HUES64 (cell line): ENCODE data around the gene GTPBP1.

ENCODE experiments used
- H3K27ac ChIP-seq: 2 replicates; pipeline ENCODE4 v1.7.0; 2013; ENCODE audit warnings: low read depth, low read length, inconsistent platforms
- H3K27me3 ChIP-seq: 2 replicates; pipeline ENCODE4 v1.6.1; 2013; ENCODE audit warnings: mild to moderate bottlenecking, low read length; ENCODE audit not compliant: insufficient read depth
- H3K36me3 ChIP-seq: 2 replicates; pipeline ENCODE4 v1.6.1; 2013; ENCODE audit warnings: mild to moderate bottlenecking, low read length; ENCODE audit not compliant: insufficient read depth
- H3K4me1 ChIP-seq: 2 replicates; pipeline ENCODE4 v1.6.1; 2013; ENCODE audit warnings: mild to moderate bottlenecking, low read length, moderate library complexity; ENCODE audit not compliant: insufficient read depth
- H3K4me3 ChIP-seq: 2 replicates; pipeline ENCODE4 v1.5.1; 2013; ENCODE audit warnings: mild to moderate bottlenecking, low read length, moderate library complexity
- H3K9ac ChIP-seq: 2 replicates; pipeline ENCODE4 v1.6.1; 2013; ENCODE audit warnings: mild to moderate bottlenecking, low read depth, low read length
- H3K9me3 ChIP-seq: 2 replicates; pipeline ENCODE4 v1.6.1; 2013; ENCODE audit warnings: low read depth, low read length; ENCODE audit not compliant: insufficient read depth
- WGBS: fragments of 150-250, 120-280 bp; methylation state at CpG from one replicate; pipeline ENCODE4 v1.1.7; 2013; ENCODE audit warnings: missing lambda C conversion rate; 5-methylcytosine and 5-hydroxymethylcytosine counted together

The GTPBP1 gene

DNA sequence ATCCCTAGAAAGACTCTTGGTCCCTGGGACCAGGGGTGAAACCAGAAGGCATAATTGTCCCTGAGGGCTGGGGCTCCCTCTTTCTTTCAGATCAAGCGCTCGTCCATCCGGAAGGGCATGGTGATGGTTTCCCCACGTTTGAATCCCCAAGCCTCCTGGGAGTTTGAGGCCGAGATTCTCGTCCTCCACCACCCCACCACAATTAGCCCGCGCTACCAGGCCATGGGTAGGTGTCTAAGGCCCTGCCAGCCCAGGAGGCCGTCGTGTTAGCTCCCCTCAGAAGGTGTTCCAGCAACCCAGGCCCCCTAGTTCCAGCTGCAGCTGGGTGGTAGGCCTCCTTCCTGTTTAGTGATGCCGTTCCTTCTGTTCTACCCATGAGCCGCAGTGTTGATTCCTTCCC, 21.4 kb downstream of the GTPBP1 start:
- Histone ChIP-seq H3K36me3 (peaks cover 95% of the 10 kb centered on the region), H3K9me3 (no peaks in the 10 kb centered on the region), H3K4me3 (no peak overlapping the region), H3K4me1 (no peaks in the 10 kb centered on the region), H3K9ac (no peak overlapping the region), H3K27me3 (no peaks in the 10 kb centered on the region), H3K27ac (no peak overlapping the region)
- WGBS, result 93% methylated on average over 12 of the region's 12 CpGs

DNA sequence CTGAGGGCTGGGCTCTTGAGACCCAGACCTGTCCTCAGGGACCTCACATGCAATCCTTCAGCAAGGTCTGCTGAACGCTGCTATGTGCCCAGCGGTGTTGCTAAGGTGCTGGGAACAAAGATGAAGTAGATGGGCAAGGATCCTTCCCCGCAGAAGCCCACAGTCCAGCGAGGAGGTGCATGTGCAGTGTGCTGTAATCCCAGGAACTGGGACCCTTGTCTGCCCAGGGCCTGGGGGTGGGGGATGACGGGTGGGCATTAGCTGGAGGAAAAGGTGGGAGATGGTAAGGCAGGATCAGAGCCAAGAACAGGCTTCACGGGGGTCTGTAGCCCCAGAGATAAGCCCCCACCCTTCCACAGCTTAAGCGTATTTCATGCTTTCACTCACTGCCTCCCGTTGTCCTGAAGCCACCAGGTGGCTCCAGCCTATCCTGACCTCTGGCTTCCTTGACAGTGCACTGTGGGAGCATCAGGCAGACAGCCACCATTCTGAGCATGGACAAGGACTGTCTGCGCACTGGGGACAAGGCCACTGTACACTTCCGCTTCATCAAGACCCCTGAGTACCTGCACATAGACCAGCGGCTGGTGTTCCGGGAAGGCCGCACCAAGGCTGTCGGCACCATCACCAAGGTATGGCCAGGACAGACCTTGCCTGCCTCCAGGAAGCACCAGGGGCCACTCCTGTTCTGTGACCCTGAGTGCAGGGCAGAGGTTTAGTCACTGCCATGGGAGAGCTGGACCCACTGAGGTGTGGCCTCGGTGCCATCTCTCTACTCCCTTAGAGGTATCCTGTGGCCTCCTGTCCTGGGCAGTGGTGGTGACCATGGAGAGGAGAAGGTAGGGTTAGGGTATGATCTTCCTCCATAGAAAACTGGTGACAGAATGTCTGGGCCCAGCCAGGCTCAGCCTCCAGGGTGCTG, 22.0 kb downstream of the GTPBP1 start:
- Histone ChIP-seq H3K9ac (no peak overlapping the region), H3K4me3 (no peak overlapping the region), H3K36me3 (peaks cover 89% of the 10 kb centered on the region), H3K27me3 (no peaks in the 10 kb centered on the region), H3K27ac (no peak overlapping the region), H3K4me1 (no peaks in the 10 kb centered on the region), H3K9me3 (no peaks in the 10 kb centered on the region)
- 94% methylated on average over 15 of the region's 15 CpGs for WGBS

DNA sequence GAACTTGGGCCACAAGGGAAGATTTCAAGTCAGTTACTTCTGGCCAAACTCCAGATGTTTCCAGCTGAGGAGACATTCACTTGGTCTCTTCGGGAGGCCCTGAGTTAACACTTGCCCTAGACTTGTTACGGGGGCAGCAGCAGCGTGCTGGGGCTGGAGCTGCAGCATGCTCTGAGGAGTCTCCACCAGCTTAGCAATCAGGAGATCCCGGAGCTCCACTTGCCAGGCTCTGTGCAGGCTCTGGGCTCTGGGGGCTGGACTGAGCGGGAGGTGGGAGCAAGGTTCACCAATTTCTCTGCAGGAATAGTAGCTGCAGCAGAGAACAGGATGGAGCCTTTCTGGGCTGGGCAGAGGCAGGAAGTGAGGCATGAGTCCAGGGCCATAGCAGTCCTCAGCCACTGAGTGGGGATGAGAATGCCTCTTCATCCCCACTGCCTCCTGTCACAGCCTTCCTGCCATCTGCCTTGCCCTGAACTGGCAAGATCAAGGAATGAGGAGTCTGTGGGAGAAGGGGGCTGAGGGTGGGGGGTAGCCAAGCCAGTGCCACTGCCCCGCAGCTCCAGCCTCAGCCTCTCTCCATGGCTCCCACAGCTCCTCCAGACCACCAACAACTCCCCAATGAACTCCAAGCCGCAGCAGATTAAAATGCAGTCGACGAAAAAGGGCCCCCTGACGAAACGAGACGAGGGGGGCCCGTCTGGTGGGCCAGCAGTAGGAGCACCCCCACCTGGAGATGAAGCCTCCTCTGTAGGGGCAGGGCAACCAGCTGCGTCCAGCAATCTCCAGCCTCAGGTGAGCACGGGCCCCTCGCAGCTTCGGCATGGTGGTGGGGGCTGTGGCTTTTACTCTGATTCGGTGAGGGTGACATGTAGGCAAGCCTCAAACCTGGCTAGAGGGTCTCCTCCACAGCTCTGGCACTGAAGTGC, 23.4 kb downstream of the GTPBP1 start:
- Histone ChIP-seq H3K4me1 (no peaks in the 10 kb centered on the region), H3K9ac (no peak overlapping the region), H3K9me3 (no peaks in the 10 kb centered on the region), H3K27me3 (no peaks in the 10 kb centered on the region), H3K27ac (no peak overlapping the region), H3K4me3 (no peak overlapping the region), H3K36me3 (peaks cover 79% of the 10 kb centered on the region)
- 96% methylated on average over 18 of the region's 18 CpGs for WGBS

DNA sequence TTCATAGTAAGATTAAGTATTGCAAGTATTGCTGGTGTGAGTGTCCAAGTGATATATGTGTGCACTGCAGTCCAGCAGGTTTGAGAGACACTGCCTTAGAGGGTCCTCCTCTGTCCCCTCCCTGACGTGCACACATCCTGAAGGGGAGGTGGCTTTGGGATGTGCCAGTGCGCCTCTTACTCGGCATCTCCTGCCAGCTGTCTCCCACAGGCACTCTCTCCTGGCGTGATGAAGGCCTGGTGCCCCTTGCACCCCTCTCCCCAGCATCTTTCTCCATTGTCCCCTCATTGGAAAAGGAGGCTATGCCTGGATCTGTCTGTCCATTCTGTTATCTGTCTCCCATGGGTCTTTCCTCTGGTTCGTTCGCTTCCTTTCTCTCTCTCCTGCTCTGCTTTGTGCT, 24.2 kb downstream of the GTPBP1 start:
- H3K9me3 ChIP-seq, result no peaks in the 10 kb centered on the region
- H3K4me1 ChIP-seq, result no peaks in the 10 kb centered on the region
- H3K9ac ChIP-seq, result no peak overlapping the region
- H3K4me3 ChIP-seq, result no peak overlapping the region
- WGBS, result 93% methylated on average over 6 of the region's 6 CpGs
- H3K27ac ChIP-seq, result no peak overlapping the region
- H3K27me3 ChIP-seq, result no peaks in the 10 kb centered on the region
- H3K36me3 ChIP-seq, result peaks cover 76% of the 10 kb centered on the region

DNA sequence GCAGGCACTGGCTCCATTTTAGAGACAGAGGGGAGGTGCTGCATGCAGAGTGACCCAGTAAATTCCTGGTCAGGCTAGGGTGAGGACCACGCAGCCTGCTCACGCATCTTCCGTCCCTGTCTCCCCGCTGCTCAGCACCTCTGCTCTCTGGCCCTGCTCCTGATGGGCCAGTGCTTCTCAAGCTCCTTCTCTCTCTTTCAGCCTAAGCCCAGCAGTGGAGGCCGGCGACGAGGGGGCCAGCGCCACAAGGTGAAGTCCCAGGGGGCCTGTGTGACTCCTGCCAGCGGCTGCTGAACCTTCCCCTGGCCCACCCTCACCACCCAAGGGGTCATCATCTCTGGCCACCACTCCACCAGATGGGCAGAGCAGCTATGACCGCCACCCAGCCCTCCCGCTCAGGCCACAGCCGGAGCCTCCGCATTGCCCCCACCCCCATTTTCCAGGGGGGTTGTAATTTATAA, 24.7 kb downstream of the GTPBP1 start:
- H3K9ac ChIP-seq, result no peak overlapping the region
- H3K27ac ChIP-seq, result no peak overlapping the region
- no peak overlapping the region for H3K4me3 ChIP-seq
- peaks cover 71% of the 10 kb centered on the region for H3K36me3 ChIP-seq
- no peaks in the 10 kb centered on the region for H3K9me3 ChIP-seq
- WGBS, result 97% methylated on average over 13 of the region's 13 CpGs
- H3K4me1 ChIP-seq, result no peaks in the 10 kb centered on the region
- no peaks in the 10 kb centered on the region for H3K27me3 ChIP-seq

DNA sequence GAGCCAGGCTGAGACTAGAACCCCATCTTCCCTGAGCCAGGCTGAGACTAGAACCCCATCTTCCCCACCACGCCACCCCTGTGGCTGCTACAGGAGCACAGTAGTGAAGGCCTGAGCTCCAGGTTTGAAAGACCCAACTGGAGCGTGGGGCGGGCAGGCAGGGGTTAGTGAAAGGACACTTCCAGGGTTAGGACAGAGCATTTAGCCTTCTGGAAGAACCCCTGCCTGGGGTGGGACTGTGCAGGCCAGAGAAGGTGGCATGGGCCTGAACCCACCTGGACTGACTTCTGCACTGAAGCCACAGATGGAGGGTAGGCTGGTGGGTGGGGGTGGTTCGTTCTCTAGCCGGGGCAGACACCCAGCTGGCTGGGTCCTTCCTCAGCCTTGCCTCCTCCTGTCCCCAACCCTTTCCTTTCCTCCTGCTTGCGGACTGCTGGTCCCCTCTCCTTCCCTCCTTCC, 26.0 kb downstream of the GTPBP1 start:
- no peaks in the 10 kb centered on the region for H3K4me1 ChIP-seq
- no peaks in the 10 kb centered on the region for H3K27me3 ChIP-seq
- no peak overlapping the region for H3K9ac ChIP-seq
- H3K27ac ChIP-seq, result no peak overlapping the region
- H3K36me3 ChIP-seq, result peaks cover 58% of the 10 kb centered on the region
- no peak overlapping the region for H3K4me3 ChIP-seq
- no peaks in the 10 kb centered on the region for H3K9me3 ChIP-seq
- WGBS, result 96% methylated on average over 6 of the region's 6 CpGs

DNA sequence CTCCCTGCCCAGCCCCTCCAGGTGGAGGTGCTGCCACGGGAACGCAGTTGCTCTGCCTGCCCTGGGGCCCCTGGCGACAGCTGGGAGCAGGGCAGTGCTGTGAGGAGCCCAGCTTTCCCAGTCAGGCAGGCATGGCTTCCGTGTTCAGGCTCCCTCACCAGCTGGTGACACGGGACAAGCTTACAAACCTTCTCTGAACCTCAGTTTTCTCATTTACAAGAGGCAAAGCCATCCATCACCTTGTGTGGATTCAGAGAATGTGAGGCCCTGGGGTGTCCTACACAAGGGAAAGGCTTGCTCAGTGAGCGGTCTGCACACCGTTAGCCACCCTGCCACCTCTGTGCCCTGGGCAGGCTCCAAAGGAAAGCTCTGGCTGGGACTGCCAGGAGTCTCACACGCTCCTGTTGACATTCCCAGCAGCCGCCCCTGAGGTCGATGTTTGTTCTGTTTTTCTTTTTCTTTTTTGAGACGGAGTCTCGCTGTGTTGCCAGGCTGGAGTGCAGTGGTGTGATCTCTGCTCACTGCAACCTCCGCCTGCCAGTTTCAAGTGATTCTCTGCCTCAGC, 26.6 kb downstream of the GTPBP1 start:
- peaks cover 52% of the 10 kb centered on the region for H3K36me3 ChIP-seq
- H3K4me3 ChIP-seq, result no peak overlapping the region
- no peaks in the 10 kb centered on the region for H3K4me1 ChIP-seq
- WGBS, result 90% methylated on average over 13 of the region's 13 CpGs
- H3K9ac ChIP-seq, result no peak overlapping the region
- no peak overlapping the region for H3K27ac ChIP-seq
- no peaks in the 10 kb centered on the region for H3K9me3 ChIP-seq
- no peaks in the 10 kb centered on the region for H3K27me3 ChIP-seq

DNA sequence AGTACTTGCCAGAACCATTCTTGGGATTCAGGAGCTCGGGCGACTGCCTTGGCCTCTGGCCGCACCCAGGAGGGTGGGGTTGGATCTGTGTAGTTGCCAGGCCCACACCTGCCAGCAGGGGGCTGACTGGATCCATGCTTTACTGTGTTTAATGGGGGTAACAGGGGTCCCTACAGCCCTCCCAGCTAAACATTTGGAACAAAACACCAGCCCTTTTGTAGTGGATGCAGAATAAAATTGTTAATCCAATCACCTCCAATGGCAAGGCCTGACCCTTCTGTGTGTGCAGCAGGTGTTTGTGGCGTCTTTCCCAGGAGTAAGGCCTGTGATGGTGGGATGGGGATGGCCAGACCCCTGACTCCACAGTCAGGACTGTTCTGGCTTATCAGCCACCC, 27.6 kb downstream of the GTPBP1 start:
- Histone ChIP-seq H3K36me3 (peaks cover 47% of the 10 kb centered on the region), H3K27ac (no peak overlapping the region), H3K9me3 (no peaks in the 10 kb centered on the region), H3K4me1 (no peaks in the 10 kb centered on the region), H3K9ac (no peak overlapping the region), H3K4me3 (no peak overlapping the region), H3K27me3 (no peaks in the 10 kb centered on the region)
- WGBS, result 84% methylated on average over 4 of the region's 4 CpGs

DNA sequence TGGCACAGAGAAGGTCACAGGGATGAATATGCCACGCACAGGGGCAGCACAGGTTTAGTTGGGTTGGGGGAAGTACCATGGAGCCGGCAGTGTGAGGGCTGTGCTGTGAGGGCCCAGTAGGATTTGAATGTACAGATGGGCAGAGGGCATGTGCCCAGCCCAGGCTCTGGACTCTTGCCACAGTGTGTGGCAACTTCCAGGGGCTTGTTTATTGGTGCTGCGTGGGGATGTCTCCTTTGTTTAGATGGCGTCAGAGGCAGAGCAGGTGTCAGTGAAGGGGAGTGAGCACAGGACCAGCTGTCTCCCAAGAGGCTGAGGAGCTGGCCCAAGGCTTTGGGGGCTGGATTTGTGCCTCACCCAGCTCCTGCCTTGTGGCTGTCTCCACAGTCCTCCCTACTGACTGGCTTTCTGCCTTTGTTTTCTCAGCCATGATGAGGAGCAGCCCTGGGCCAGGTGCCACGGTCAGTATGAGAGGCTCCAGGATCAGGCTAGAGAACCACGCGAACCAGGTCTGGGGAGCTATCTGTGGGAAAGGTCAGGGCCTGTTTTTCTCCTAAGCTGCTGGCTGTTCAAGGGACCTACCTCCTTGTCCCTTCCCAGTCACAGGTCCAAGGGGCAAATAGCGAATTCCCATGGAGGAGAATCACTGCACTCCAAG, 28.1 kb downstream of the GTPBP1 start:
- H3K27ac ChIP-seq, result no peak overlapping the region
- 96% methylated on average over 8 of the region's 8 CpGs for WGBS
- no peak overlapping the region for H3K9ac ChIP-seq
- H3K9me3 ChIP-seq, result no peaks in the 10 kb centered on the region
- H3K27me3 ChIP-seq, result no peaks in the 10 kb centered on the region
- H3K36me3 ChIP-seq, result peaks cover 47% of the 10 kb centered on the region
- no peaks in the 10 kb centered on the region for H3K4me1 ChIP-seq
- H3K4me3 ChIP-seq, result no peak overlapping the region

DNA sequence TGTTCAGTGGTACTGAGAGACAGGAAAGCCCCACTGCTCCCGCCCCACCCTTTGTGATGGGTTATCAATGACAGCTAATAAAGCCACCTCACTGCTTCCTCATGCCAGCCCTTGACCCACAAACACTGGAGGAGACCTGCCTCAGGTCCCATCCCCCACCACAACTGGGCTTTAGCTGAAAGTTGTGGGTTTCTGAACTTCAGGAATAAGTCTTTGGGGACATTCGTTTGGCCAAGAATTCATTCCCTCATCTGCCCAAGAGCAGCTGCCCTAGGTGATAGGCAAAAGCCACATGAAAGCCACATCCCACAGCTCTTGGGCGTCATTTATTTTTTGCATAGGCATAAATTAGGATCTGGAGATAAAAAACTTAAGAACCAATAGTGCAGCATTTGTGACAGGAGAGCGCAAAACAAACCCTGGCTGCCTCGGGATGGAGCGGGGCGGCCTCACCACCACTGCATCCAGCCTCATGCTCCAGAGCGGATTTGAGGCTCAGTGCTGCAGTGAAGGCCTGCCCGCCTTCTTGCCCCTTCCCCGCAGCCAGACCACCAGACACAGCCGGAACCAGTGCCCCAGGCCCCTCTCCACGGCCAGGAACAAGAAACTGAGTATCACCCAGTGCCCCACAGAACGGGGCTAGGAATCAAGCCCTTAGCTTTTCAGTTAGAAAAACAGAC, 28.8 kb downstream of the GTPBP1 start:
- no peak overlapping the region for H3K27ac ChIP-seq
- H3K9ac ChIP-seq, result no peak overlapping the region
- peaks cover 45% of the 10 kb centered on the region for H3K36me3 ChIP-seq
- H3K4me1 ChIP-seq, result no peaks in the 10 kb centered on the region
- H3K4me3 ChIP-seq, result no peak overlapping the region
- no peaks in the 10 kb centered on the region for H3K9me3 ChIP-seq
- H3K27me3 ChIP-seq, result no peaks in the 10 kb centered on the region
- 89% methylated on average over 13 of the region's 13 CpGs for WGBS
